HG02610 (cell line): ENCODE measurements around the gene PCP2.

Source experiments
- ATAC-seq: cut with Tn5 transposase; IDR thresholded peaks from one replicate; pipeline ENCODE4 v1.9.1; 2021; ENCODE audit warnings: mild to moderate bottlenecking, moderate library complexity; ENCODE audit not compliant: unreplicated experiment

PCP2 gene

GRCh38 chr19:7640803-7641202 lies 7.3 kb upstream of the PCP2 start:
- no peak for ATAC-seq

DNA sequence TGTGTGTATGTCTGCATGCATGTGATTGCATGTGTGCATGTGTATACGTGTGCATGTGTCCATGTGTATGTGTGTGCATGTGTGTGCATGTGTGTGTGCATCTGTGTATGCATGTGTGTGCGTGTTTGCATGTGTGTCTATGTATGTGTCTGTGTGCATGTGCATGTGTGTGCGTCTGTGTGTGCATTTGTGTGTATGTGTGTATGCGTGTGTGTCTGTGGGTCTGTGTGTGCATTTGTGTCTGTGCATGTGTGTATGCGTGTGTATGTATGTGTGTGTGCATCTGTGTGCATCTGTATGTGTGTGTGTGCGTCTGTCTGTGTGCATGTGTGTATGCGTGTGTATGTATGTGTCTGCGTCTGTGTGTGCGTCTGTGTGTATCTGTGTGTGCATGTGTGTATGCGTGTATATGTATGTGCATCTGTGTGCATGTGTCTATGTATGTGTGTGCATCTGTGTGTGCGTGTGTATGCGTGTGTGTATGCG lies 6.4 kb upstream of the PCP2 start:
- ATAC-seq: no peak

DNA sequence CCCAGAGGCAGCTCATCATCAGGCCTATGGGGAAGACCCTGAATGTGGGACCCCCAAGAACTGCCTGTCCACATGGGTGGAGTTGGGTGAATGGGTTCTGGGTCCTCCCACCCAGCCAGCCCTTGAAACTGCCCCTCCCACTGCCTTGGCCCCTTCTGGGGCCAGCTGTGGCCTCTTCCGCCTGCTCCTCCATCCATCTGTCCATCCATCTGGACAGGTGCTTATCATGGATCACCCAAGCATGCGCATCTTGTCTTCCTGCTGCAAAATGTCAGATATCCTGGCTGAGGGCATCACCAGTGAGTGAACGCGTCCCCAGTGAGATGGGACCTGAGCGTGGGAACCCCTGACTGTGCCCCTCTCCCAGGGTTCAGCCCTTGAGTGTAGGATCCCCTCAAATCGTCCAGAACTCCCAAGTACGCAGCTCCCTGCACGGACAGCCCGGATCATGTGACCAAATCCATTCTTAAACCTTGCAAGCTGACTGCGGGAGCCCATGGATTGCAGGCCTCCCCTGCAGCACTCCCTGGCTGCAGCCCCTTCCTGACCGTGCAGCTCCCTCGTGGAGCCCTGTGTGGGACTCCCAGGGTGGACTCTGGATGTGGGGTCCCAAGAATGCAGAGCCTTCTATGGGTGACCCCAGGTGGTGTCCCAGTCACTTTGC lies 5.4 kb upstream of the PCP2 start:
- ATAC-seq: no peak

- no peak for ATAC-seq
Observed at GRCh38 chr19:7637374-7638256, 4.1 kb upstream of the PCP2 start.

DNA sequence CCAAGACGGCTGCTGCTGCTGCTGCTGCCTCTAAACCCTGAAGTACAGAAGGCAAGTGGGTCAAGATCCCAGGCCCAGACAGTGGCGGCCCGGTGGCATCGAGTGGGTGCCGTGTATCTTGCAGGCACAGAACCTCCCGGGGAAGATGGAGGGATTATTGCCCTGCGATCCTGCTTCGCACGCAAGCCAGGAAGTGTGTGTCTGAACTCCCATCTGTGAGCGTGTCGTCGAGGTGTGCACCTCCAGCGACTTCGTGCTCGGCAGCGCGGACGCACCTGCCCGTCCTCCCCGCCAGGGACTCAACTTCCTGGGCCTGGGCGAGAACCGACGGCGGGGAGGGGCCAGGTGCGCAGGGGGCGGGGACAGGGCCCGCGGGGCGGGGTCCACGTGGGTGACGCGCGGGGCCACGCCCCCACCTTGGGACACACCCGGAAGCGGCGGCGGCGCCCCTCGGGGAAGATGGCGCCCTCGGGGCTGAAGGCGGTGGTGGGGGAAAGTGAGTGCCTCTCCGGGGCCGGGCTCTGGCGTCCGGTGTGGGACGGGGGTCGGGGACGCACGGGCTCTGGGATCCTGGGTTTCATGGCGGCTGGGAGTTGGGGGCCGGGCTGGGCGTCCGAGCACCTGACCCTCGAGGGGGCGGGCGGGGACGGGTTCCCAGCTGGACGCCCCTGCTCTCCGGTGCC lies 3.3 kb upstream of the PCP2 start, which contains the start of gene STXBP2:
TSS of gene STXBP2 (plus strand) at position 420 of the 683 bp plus-strand sequence. CDS start at position 460, 40 bp downstream.
- peak; percentile 69 for ATAC-seq

DNA sequence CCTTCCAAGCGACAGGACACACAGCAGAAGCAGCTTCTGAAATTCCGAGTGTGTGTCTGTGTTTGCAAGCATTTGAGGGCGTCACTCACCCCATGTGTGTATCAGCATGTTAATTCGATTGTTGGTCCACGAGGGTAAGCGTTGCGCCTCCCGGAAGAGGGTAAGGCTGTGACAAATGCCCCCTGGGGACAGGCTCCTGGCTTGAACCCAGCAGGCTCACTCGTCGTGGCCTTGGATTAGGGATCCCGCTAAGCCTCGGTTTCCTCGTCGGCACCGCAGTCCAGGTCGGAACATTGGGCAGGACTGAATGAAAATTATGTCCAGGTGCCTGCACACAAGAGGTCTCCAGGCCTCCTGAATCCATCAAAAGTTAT lies 2.8 kb upstream of the PCP2 start:
- ATAC-seq: no peak

- ATAC-seq: no peak
Observed at GRCh38 chr19:7635670-7636069, 2.2 kb upstream of the PCP2 start.

DNA sequence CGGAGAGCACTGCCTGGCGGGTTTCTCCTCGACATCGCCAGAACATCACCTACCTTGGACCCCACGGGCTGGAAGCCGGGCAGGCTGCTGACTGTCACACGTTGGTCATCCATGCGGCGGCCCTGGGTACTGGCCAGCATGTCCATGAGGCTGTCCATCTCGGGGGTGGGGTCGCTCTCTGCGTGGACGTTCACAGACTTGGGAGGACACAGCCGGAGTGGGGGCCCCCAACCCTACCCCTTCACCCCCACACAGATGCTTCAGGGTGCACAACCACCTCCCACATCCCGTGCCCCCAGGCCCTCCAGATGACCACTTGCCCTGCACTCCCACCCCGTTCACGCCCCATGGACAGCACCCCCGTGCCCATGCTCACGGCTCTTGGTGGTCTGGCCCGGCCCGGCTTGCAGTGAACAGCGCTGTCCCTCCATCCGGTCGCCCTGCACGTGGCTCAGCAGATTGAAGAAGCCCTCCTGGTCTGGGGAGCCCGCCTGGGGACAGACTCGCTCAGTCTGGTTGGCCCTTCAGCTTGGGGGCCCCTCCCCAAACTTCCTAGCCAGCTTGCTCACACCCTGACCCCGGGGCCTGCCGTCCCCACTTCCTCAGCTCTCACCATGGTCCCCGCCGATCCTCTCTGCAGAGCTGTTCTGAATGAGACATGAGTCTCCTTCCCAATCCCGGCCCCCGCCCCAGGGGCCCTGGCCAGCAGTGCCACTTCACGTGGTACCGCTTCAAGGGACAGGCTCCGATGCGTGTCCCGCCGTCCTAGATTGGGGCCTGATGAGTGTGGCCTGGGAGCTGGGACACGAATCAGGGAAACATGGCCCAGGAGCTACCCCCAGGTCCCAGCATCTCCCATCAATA lies 947 bp downstream of the PCP2 start:
- ATAC-seq: no peak

DNA sequence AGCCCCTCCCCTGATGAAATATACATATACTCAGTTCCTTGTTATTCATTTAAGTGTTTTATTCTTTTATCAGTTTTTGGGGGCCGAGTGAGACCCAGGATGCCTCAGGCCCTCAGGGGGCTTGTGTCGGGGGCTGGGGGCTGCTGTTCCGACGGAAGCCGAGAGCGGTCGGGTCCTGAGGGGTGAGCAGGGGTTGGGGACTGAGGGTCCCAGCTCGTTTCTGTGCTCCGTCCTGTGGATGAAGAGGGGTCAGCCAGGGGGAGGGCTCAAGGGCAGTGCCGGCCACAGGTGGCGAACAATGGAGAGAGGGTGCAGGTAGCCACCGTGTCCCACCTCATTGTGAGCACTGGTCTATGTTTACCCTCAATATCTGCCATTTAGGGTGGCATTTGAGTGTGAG lies 1.9 kb downstream of the PCP2 start:
- ATAC-seq: no peak

- peak; percentile 82 for ATAC-seq
Observed at GRCh38 chr19:7629347-7630054, 4.0 kb downstream of the PCP2 start, which contains the start of the genes PET100 and XAB2. Gene PET100, plus strand, starts transcription at chr19:7629793. Its CDS starts 41 bp downstream, at chr19:7629834. Gene XAB2, minus strand, starts transcription at chr19:7629545. Its CDS starts 18 bp downstream, at chr19:7629527.

DNA sequence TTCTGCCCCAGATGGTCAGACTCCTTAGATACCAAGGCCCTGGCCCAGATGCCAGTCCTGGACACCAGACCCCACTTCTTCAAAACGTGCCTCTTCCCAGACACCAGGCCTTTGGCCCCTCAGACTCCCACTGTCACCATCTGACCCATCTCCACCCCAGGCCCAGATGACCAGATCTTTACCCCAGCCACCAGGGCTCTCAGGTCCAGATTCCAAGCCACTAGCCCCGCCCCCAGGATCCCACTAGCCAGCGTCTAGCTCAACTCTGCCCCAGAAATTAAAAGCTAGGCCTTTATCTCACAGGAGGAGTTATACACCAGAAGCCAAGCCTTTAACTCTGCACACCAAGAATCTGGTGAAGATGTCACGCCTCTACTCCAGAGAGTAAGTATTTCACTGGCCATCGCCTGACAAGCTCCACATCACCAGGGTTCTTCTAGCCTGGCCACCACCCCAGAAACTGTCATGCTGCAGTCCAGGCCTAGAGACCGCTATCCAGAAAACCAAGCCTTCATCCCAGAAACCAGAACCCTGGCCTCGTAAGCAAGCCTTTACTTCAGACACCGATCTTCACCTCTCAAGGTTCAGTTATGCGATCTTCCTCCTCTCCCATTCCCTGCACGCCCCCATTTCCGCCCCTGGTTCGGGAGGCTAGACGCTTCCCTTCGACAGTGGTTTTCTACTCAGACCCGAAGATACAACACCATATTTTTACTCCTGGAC lies 4.8 kb downstream of the PCP2 start:
- ATAC-seq: no peak

DNA sequence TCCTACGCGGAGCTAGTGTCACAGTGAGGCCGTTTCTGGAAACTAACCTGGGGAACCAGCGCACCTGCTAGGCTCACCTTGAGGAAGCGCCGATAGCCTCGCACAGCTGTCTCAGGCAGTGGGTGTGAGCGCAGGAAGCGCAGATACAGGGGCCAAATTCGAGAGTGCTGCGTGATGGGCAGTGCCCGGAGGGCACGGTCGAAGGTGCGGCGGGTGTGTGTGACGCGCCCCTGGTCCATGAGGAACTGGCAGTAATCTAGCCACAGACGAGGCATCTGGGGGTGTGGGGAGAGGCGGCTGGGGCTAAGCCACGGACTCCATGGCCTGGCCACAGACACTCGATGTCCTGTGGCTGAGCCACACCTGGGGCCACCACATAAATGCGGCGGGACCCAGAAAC lies 6.4 kb downstream of the PCP2 start:
- no peak for ATAC-seq

- no peak for ATAC-seq
Observed at GRCh38 chr19:7625763-7626372, 7.7 kb downstream of the PCP2 start.

- ATAC-seq: no peak
Observed at GRCh38 chr19:7624810-7625209, 8.7 kb downstream of the PCP2 start.

GRCh38 chr19:7623725-7624603 lies 9.6 kb downstream of the PCP2 start:
- ATAC-seq: no peak

DNA sequence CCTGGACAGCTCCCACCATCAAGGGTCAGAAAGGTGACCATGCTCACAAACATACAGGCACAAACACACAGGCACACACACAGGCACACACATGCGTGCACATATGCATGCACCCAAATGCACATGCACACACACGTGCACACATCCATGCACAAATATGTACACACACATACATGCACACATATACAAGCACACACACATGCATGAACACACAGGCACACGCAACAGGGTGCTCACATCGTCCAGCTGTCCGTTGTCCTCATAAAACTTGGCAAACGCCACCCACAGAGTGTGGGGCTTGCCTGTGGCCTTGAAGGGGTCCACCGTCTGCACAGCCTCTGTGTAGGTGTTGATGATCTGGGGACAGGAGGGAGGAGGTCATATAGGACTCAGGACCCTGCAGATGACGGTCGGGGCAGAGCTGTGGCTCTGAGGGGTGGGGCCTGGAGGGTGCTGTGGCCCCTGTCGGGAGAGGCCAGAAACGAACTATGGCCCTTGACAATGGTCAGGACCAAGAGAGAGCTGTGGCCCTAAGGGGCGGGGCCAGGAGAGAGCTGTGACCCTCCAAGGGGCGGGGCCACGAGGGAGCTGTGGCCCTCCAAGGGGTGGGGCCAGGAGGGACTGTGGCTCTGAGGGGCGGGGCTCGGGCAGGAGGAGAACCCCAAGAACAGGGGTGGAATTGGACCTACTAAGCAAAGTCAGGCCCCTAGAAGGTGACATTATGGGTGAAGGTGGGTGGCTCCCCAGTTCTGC lies 10.4 kb downstream of the PCP2 start:
- ATAC-seq: no peak
